Measurements from ENCODE around the gene PHF21B.

PHF21B gene

GRCh38 chr22:44956840-44957767, 52.7 kb downstream of the PHF21B start:
- DNase-seq (ENCODE audit: low read depth), result no peak

GRCh38 chr22:44955102-44955501, 54.7 kb downstream of the PHF21B start:
- DNase-seq (ENCODE audit: low read depth), result no peak

- DNase-seq (ENCODE audit: low read depth), result no peak
These were observed 55.7 kb downstream of the PHF21B start for GRCh38 chr22:44954149-44954548.

GRCh38 chr22:44952863-44953746, 56.7 kb downstream of the PHF21B start:
- DNase-seq (ENCODE audit: low read depth), result no peak

GRCh38 chr22:44951510-44951816, 58.3 kb downstream of the PHF21B start:
- no peak for DNase-seq (ENCODE audit: low read depth)

- no peak for DNase-seq (ENCODE audit: low read depth)
These were observed 58.8 kb downstream of the PHF21B start for GRCh38 chr22:44950806-44951509.

GRCh38 chr22:44947846-44948245, 62.0 kb downstream of the PHF21B start:
- no peak for DNase-seq (ENCODE audit: low read depth)

- DNase-seq (ENCODE audit: low read depth), result no peak
These were observed 62.8 kb downstream of the PHF21B start for GRCh38 chr22:44947049-44947448.

- DNase-seq (ENCODE audit: low read depth), result no peak
These were observed 64.8 kb downstream of the PHF21B start for GRCh38 chr22:44944883-44945601.

GRCh38 chr22:44943701-44944324, 66.0 kb downstream of the PHF21B start:
- no peak for DNase-seq (ENCODE audit: low read depth)

- DNase-seq (ENCODE audit: low read depth), result no peak
These were observed 66.7 kb downstream of the PHF21B start for GRCh38 chr22:44942979-44943700.

GRCh38 chr22:44942056-44942455, 67.7 kb downstream of the PHF21B start:
- no peak for DNase-seq (ENCODE audit: low read depth)

- no peak for DNase-seq (ENCODE audit: low read depth)
These were observed 68.6 kb downstream of the PHF21B start for GRCh38 chr22:44941207-44941606.

GRCh38 chr22:44940130-44940529, 69.7 kb downstream of the PHF21B start:
- DNase-seq (ENCODE audit: low read depth), result no peak

GRCh38 chr22:44939451-44939850, 70.4 kb downstream of the PHF21B start:
- DNase-seq (ENCODE audit: low read depth), result no peak

GRCh38 chr22:44938886-44939285, 70.9 kb downstream of the PHF21B start:
- no peak for DNase-seq (ENCODE audit: low read depth)

GRCh38 chr22:44937216-44937615, 72.6 kb downstream of the PHF21B start:
- no peak for DNase-seq (ENCODE audit: low read depth)

- DNase-seq (ENCODE audit: low read depth), result no peak
These were observed 73.6 kb downstream of the PHF21B start for GRCh38 chr22:44936201-44936600.

GRCh38 chr22:44935724-44936123, 74.1 kb downstream of the PHF21B start:
- no peak for DNase-seq (ENCODE audit: low read depth)

GRCh38 chr22:44934454-44934735, 75.4 kb downstream of the PHF21B start:
- DNase-seq (ENCODE audit: low read depth), result no peak
